Mucosa of descending colon (tissue), 3 donors: ENCODE measurements around the gene CDC45. TPM values are rescaled to one million over a fixed set of nuclear protein-coding genes. Genes with fewer than 3 reads are reported as not detected.

Source experiments
- ATAC-seq: fragments of 200-7000 bp; cut with Tn5 transposase; one replicate; pipeline ENCODE4 v1.9.1; 2020; ENCODE audit warnings: mild to moderate bottlenecking, moderate library complexity
- DNase-seq, 3 donors: peaks; one replicate each; pipeline ENCODE4 v3.0.0-alpha.2; 2020
- H3K36me3 ChIP-seq: fragments of 200-600 bp; one replicate; pipeline ENCODE4 v1.8.0; 2021; ENCODE audit warnings: low read depth, mild to moderate bottlenecking
- H3K4me1 ChIP-seq: fragments of 200-600 bp; one replicate; pipeline ENCODE4 v1.8.0; 2021; ENCODE audit warnings: low read depth, mild to moderate bottlenecking
- H3K4me3 ChIP-seq: fragments of 200-600 bp; one replicate; pipeline ENCODE4 v1.8.0; 2021; ENCODE audit warnings: mild to moderate bottlenecking
- H3K9me3 ChIP-seq: fragments of 200-600 bp; one replicate; pipeline ENCODE4 v1.8.0; 2021; ENCODE audit warnings: mild to moderate bottlenecking
- CTCF ChIP-seq: fragments of 200-600 bp; IDR thresholded peaks from one replicate; pipeline ENCODE4 v1.8.0; 2022; ENCODE audit warnings: antibody characterized with exemption, mild to moderate bottlenecking
- intact Hi-C, 2 donors: fragments of 100-400 bp; cut with DNase I in 1 of 2; cut with micrococcal nuclease in 1 of 2; formaldehyde crosslinking; loops; one replicate each; pipeline versions ENCODE4 v1.11.0 to v1.11.1; 2022; cut with DNase I, micrococcal nuclease
- total RNA-seq, 3 donors: library from RNA; stranded (reverse); fragmentation: NEBNext Ultra II Directional in 2 of 3; extraction: Animal tissue kit (Norgen Biotek cat#: 25700) in 2 of 3; gene quantifications; one replicate each; pipeline versions ENCODE4 v1.2.1 to v1.2.4, GENCODE V29; 2021 to 2023
- donor health status: DM: no; HTN: no; CAD: no; lungs with moderate emphysema.
- donor health status: DM: no; HTN: no; CAD: no.
- donor health status: DM: no; HTN: yes; CAD: no.

The CDC45 gene
- total RNA-seq, 3 donors from 2014 or later: 2.2 to 13.9 (median 2.8) TPM

GRCh38 chr22:19525666-19526065 lies 45.9 kb downstream of the CDC45 start:
- TF ChIP-seq CTCF: no peak
- H3K9me3 ChIP-seq: no peaks in the 10 kb centered on the region

DNA sequence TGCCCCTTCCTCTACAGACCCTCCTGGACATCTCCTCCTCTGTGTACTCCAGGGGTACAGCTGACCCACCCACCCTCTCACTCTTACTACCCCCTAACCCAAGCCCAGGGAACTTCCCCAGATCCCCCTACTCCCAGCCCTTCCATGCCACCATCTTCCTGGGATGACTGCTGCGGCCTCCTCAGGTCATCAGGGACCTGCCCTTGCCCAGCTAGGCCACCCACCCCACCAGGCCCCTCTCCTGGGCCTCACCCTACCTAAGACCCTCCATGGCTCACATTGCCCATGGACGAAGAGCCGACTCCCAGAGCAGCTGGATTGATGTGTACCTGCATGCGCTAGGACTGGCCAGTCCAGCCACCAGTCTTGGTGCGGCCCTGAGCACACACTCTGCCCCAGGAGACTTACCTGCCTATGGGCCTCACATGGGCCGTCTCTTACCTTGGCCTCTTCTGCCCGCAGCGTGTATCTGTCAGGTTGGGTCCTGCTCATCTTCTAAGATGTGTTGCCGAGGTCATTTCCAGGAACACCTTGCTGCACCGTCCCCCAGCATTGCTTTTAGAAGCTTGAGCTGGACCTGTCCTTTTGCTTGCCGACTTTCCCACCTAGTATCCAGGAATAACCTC lies 46.5 kb downstream of the CDC45 start:
- no peaks in the 10 kb centered on the region for H3K36me3 ChIP-seq
- no peak for TF ChIP-seq CTCF
- no peak for ATAC-seq
- no peaks in the 10 kb centered on the region for H3K9me3 ChIP-seq
- intact Hi-C loops: no loop called here
- H3K4me1 ChIP-seq: peaks cover 14% of the 10 kb centered on the region
- no peak for DNase-seq
- no peak overlapping the region for H3K4me3 ChIP-seq

More at GRCh38 chr22:19525666-19526065, 45.9 kb downstream of the CDC45 start:
- no peaks in the 10 kb centered on the region for H3K36me3 ChIP-seq
- H3K4me1 ChIP-seq: peaks cover 14% of the 10 kb centered on the region
- DNase-seq (no peak), ATAC-seq (no peak)
- H3K4me3 ChIP-seq: no peak overlapping the region
- intact Hi-C loops: no loop called here

DNA sequence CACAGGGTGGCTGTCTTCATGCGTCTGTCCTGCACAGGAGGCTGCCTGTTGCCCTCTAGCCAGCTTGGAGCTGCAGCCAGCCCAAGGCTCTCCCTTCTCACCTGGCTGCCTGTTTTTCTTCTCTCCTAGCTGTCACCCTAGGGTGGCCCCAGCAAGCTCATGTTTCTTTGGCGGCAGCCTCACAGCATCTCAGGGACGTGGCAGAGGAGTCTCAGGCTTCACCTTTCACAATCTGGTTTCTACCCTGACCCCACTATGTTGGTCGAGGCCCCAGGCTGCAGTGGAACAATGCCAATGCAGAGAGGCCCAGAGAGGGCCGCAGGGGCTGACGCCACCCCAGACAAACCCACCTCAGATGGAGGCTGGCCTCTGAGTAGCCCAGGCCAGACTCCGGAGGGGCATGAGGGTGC lies 47.0 kb downstream of the CDC45 start:
- no peaks in the 10 kb centered on the region for H3K9me3 ChIP-seq
- peaks cover 14% of the 10 kb centered on the region for H3K4me1 ChIP-seq
- intact Hi-C loops: no loop called here
- DNase-seq: no peak
- TF ChIP-seq CTCF: no peak
- ATAC-seq: no peak
- H3K4me3 ChIP-seq: no peak overlapping the region
- H3K36me3 ChIP-seq: no peaks in the 10 kb centered on the region

GRCh38 chr22:19527321-19527721 lies 47.6 kb downstream of the CDC45 start:
- H3K4me3 ChIP-seq: no peak overlapping the region
- peaks cover 14% of the 10 kb centered on the region for H3K4me1 ChIP-seq
- TF ChIP-seq CTCF: no peak
- DNase-seq: no peak
- ATAC-seq: no peak
- intact Hi-C loops: no loop called here
- H3K36me3 ChIP-seq: no peaks in the 10 kb centered on the region
- H3K9me3 ChIP-seq: no peaks in the 10 kb centered on the region

GRCh38 chr22:19527861-19528417 lies 48.2 kb downstream of the CDC45 start:
- no peak for TF ChIP-seq CTCF
- no peaks in the 10 kb centered on the region for H3K36me3 ChIP-seq
- ATAC-seq (no peak), DNase-seq (no peak)
- no peaks in the 10 kb centered on the region for H3K9me3 ChIP-seq
- H3K4me1 ChIP-seq: peaks cover 13% of the 10 kb centered on the region
- no peak overlapping the region for H3K4me3 ChIP-seq
- intact Hi-C loops: no loop called here

GRCh38 chr22:19529811-19530210 lies 50.1 kb downstream of the CDC45 start:
- H3K9me3 ChIP-seq: no peaks in the 10 kb centered on the region
- no peaks in the 10 kb centered on the region for H3K4me1 ChIP-seq
- H3K4me3 ChIP-seq: no peak overlapping the region
- ATAC-seq: no peak
- intact Hi-C loops: no loop called here
- H3K36me3 ChIP-seq: no peaks in the 10 kb centered on the region
- DNase-seq: no peak
- no peak for TF ChIP-seq CTCF
